H1 (cell line): ENCODE results near the gene LIX1L. TPM values are rescaled to one million over a fixed set of nuclear protein-coding genes. Genes with fewer than 3 reads are reported as not detected.

Source experiments
- CTCF ChIA-PET: fragments of 300-600 bp; sonication (Branson Sonifier 250); formaldehyde crosslinking; loops from one replicate; lab custom pipeline; 2021; ENCODE audit not compliant: partially characterized antibody; lab: Charles Lee
- POLR2A ChIA-PET: fragments of 300-600 bp; sonication (Branson Sonifier 250); formaldehyde crosslinking; loops from one replicate; lab custom pipeline; 2021; ENCODE audit warnings: inconsistent platforms; ENCODE audit not compliant: partially characterized antibody; lab: Charles Lee
- DNase-seq, 2 experiments: peaks; one replicate each; pipeline versions ENCODE4 v3.0.0 to v3.0.0-alpha.2; 2010 to 2022; ENCODE audit warnings: low spot score in 2 of 2, low read depth in 1 of 2, mixed read lengths in 1 of 2
- FAIRE-seq: peaks from 2 replicates; lab custom pipeline; 2011; peaks lifted over from hg19 to GRCh38; lab: Jason Lieb, UNC
- H2AFZ ChIP-seq: 2 replicates; pipeline ENCODE4 v1.8.1; 2012; ENCODE audit warnings: low read length, inconsistent platforms
- H2AK5ac ChIP-seq: 2 replicates; pipeline ENCODE4 v1.6.1; 2013; ENCODE audit warnings: low read depth, low read length
- H2BK120ac ChIP-seq: replicated peaks from 2 replicates; pipeline ENCODE3; 2013; ENCODE audit warnings: low read depth, low read length, inconsistent platforms
- H2BK12ac ChIP-seq: 2 replicates; pipeline ENCODE4 v1.6.1; 2013; ENCODE audit warnings: low read depth, low read length
- H2BK15ac ChIP-seq: 2 replicates; pipeline ENCODE4 v1.6.1; 2013; ENCODE audit warnings: low read length
- H2BK20ac ChIP-seq: 2 replicates; pipeline ENCODE4 v1.6.1; 2013; ENCODE audit warnings: low read length
- H2BK5ac ChIP-seq: 2 replicates; pipeline ENCODE4 v1.6.1; 2013; ENCODE audit warnings: low read depth, low read length
- H3K14ac ChIP-seq: 2 replicates; pipeline ENCODE4 v1.6.1; 2013; ENCODE audit warnings: inconsistent platforms; ENCODE audit not compliant: insufficient read length
- H3K18ac ChIP-seq: 2 replicates; pipeline ENCODE4 v1.6.1; 2013; ENCODE audit warnings: low read length; ENCODE audit errors: extremely low read depth
- H3K23ac ChIP-seq: 2 replicates; pipeline ENCODE4 v1.6.1; 2013; ENCODE audit warnings: inconsistent platforms; ENCODE audit not compliant: insufficient read length
- H3K23me2 ChIP-seq: 2 replicates; pipeline ENCODE4 v1.6.1; 2013; ENCODE audit warnings: low read depth, low read length
- H3K27ac ChIP-seq: 2 replicates; pipeline ENCODE4 v1.6.1; 2011; ENCODE audit warnings: low read depth, low read length, inconsistent platforms
- H3K27me3 ChIP-seq, 4 experiments: replicated peaks in 1 of 4; 1 replicate in 1 of 4; 2 replicates in 3 of 4; pipeline versions ENCODE4 v1.6.1 to v1.8.1; 2011 to 2013; ENCODE audit warnings: low read length in 3 of 4, mild to moderate bottlenecking in 3 of 4, inconsistent platforms in 2 of 4, mixed read lengths in 2 of 4, moderate library complexity in 1 of 4; ENCODE audit not compliant: control insufficient read depth in 3 of 4, insufficient read depth in 3 of 4; ENCODE audit errors: extremely low read depth in 1 of 4
- H3K36me3 ChIP-seq, 4 experiments: 2 replicates each; pipeline versions ENCODE4 v1.6.1 to v1.8.1; 2011 to 2013; ENCODE audit warnings: mild to moderate bottlenecking in 4 of 4, low read length in 3 of 4, moderate library complexity in 2 of 4, control low read depth in 1 of 4, inconsistent platforms in 1 of 4; ENCODE audit not compliant: insufficient read depth in 4 of 4, control insufficient read depth in 2 of 4
- H3K4ac ChIP-seq: replicated peaks from 2 replicates; pipeline ENCODE3; 2013; ENCODE audit warnings: low read length, low read depth, mixed read lengths, inconsistent platforms; ENCODE audit not compliant: insufficient read length
- H3K4me1 ChIP-seq, 4 experiments: replicated peaks in 1 of 4; 1 replicate in 1 of 4; 2 replicates in 3 of 4; pipeline versions ENCODE4 v1.6.1 to v1.8.1; 2011 to 2013; ENCODE audit warnings: low read length in 3 of 4, inconsistent platforms in 2 of 4, mixed read lengths in 1 of 4; ENCODE audit not compliant: insufficient read depth in 4 of 4, control insufficient read depth in 3 of 4
- H3K4me2 ChIP-seq, 2 experiments: 2 replicates each; pipeline versions ENCODE4 v1.6.1 to v1.8.1; 2011 to 2013; ENCODE audit warnings: low read depth in 2 of 2, low read length in 2 of 2, control low read depth in 1 of 2, inconsistent platforms in 1 of 2, mild to moderate bottlenecking in 1 of 2; ENCODE audit not compliant: insufficient read depth in 1 of 2
- H3K4me3 ChIP-seq, 4 experiments: fragments of 200-600, 300-600 bp in 1 of 4; sonication (generic), shearing (Covaris generic), sonication (Bioruptor Twin) in 1 of 4; 2 replicates each; pipeline versions ENCODE4 v1.5.1 to v1.8.1; 2011 to 2016; ENCODE audit warnings: low read length in 4 of 4, low read depth in 3 of 4, control low read depth in 2 of 4, inconsistent platforms in 2 of 4, mild to moderate bottlenecking in 2 of 4, mixed read lengths in 1 of 4, moderate library complexity in 1 of 4; ENCODE audit not compliant: insufficient read depth in 2 of 4; ENCODE audit errors: extremely low read depth in 1 of 4
- H3K56ac ChIP-seq: replicated peaks from 2 replicates; pipeline ENCODE3; 2013; ENCODE audit warnings: low read depth, mild to moderate bottlenecking, mixed read lengths, low read length, inconsistent platforms; ENCODE audit not compliant: insufficient read length
- H3K79me1 ChIP-seq: 2 replicates; pipeline ENCODE4 v1.6.1; 2013; ENCODE audit warnings: low read depth, low read length, control low read depth
- H3K79me2 ChIP-seq, 2 experiments: 2 replicates each; pipeline versions ENCODE4 v1.6.1 to v1.8.1; 2012 to 2013; ENCODE audit warnings: low read length in 2 of 2, mild to moderate bottlenecking in 2 of 2, inconsistent platforms in 1 of 2; ENCODE audit not compliant: insufficient read depth in 2 of 2, control insufficient read depth in 1 of 2
- H3K9ac ChIP-seq, 4 experiments: replicated peaks in 1 of 4; 1 replicate in 1 of 4; 2 replicates in 3 of 4; pipeline versions ENCODE4 v1.6.1 to v1.8.1; 2011 to 2013; ENCODE audit warnings: low read depth in 3 of 4, low read length in 3 of 4, control low read depth in 2 of 4, mild to moderate bottlenecking in 2 of 4, moderate library complexity in 2 of 4, inconsistent platforms in 1 of 4; ENCODE audit errors: extremely low read depth in 1 of 4
- H3K9me3 ChIP-seq, 2 experiments: 2 replicates each; pipeline versions ENCODE4 v1.6.1 to v1.8.1; 2012 to 2013; ENCODE audit warnings: mild to moderate bottlenecking in 2 of 2, moderate library complexity in 2 of 2, control low read depth in 1 of 2, inconsistent platforms in 1 of 2, low read depth in 1 of 2, low read length in 1 of 2, mixed read lengths in 1 of 2; ENCODE audit not compliant: insufficient read depth in 2 of 2
- H4K20me1 ChIP-seq, 2 experiments: replicated peaks in 1 of 2; 2 replicates each; pipeline versions ENCODE3 to v1.8.1; 2011 to 2013; ENCODE audit warnings: inconsistent platforms in 2 of 2, low read length in 2 of 2, mild to moderate bottlenecking in 1 of 2; ENCODE audit not compliant: insufficient read depth in 2 of 2, control insufficient read depth in 1 of 2
- H4K5ac ChIP-seq: 2 replicates; pipeline ENCODE4 v1.6.1; 2013; ENCODE audit warnings: low read length, low read depth, mixed read lengths, inconsistent platforms; ENCODE audit not compliant: insufficient read length
- H4K8ac ChIP-seq: 2 replicates; pipeline ENCODE4 v1.8.0; 2013; ENCODE audit warnings: mild to moderate bottlenecking, moderate library complexity, low read length, inconsistent platforms; ENCODE audit not compliant: insufficient read depth; ENCODE audit errors: extremely low read depth
- H4K91ac ChIP-seq: replicated peaks from 2 replicates; pipeline ENCODE3; 2013; ENCODE audit warnings: low read length, mixed read lengths, inconsistent platforms; ENCODE audit not compliant: insufficient read length
- CEBPB ChIP-seq: IDR thresholded peaks from 2 replicates; pipeline ENCODE4 v1.6.1; 2012; ENCODE audit warnings: low read depth, low read length
- EGR1 ChIP-seq: IDR thresholded peaks from 2 replicates; pipeline ENCODE4 v1.6.1; 2011; ENCODE audit warnings: low read depth, low read length, borderline replicate concordance
- GTF2F1 ChIP-seq: IDR thresholded peaks from 2 replicates; pipeline ENCODE4 v1.6.1; 2012; ENCODE audit warnings: low read depth, low read length, improper control_type of control experiment, borderline replicate concordance
- SAP30 ChIP-seq: fragments of 300-600 bp; sonication (generic); IDR thresholded peaks from 2 replicates; pipeline ENCODE4 v1.7.1; 2012; ENCODE audit warnings: low read length, moderate library complexity, mild to moderate bottlenecking, inconsistent platforms; ENCODE audit not compliant: insufficient read depth, insufficient replicate concordance
- TAF7 ChIP-seq: optimal IDR thresholded peaks from 2 replicates; pipeline ENCODE3; 2011; ENCODE audit warnings: low read depth, mild to moderate bottlenecking, inconsistent platforms, low read length, moderate library complexity, borderline replicate concordance
- TCF12 ChIP-seq: IDR thresholded peaks from 2 replicates; pipeline ENCODE4 v1.6.1; 2011; ENCODE audit warnings: low read depth, mild to moderate bottlenecking, low read length
- YY1 ChIP-seq: IDR thresholded peaks from 2 replicates; pipeline ENCODE4 v1.6.1; 2011; ENCODE audit warnings: low read depth, mild to moderate bottlenecking, low read length
- ZNF274 ChIP-seq: IDR thresholded peaks from 2 replicates; pipeline ENCODE4 v1.7.0; 2012; ENCODE audit warnings: low read length, borderline replicate concordance; ENCODE audit errors: extremely low read depth
- WGBS, 2 experiments: shearing (Covaris generic) in 1 of 2; methylation state at CpG; one replicate each; pipeline versions ENCODE4 v1.1.6 to v1.1.7; 2013 to 2015; ENCODE audit warnings: low lambda C conversion rate in 2 of 2, mixed read lengths in 2 of 2, inconsistent platforms in 1 of 2, low coverage in 1 of 2, missing lambda C conversion rate in 1 of 2; ENCODE audit not compliant: insufficient replicate concordance in 2 of 2, insufficient coverage in 1 of 2, insufficient read length in 1 of 2; ENCODE audit errors: extremely low coverage in 1 of 2, missing lambda C conversion rate in 1 of 2; 5-methylcytosine and 5-hydroxymethylcytosine counted together
- polyA plus RNA-seq, 7 experiments: library from polyadenylated mRNA; depleted of rRNA in 3 of 7; stranded (reverse) in 5 of 7; unstranded in 2 of 7; fragments of >200 nt in 5 of 7; fragments of 200-250 nt in 2 of 7; gene quantifications; 1 replicate in 5 of 7; 2 replicates in 1 of 7; 4 replicates in 1 of 7; pipeline versions ENCODE4 v1.2.1 to v1.2.3, GENCODE V29; 2011 to 2013; ENCODE audit warnings: missing spikeins in 2 of 7, mixed read lengths in 2 of 7
- total RNA-seq: library from RNA; stranded (reverse); fragmentation: NEBNext Ultra II Directional; extraction: Animal tissue kit (Norgen Biotek cat#: 25700); gene quantifications from 2 replicates; pipeline ENCODE4 v1.2.1, GENCODE V29; 2021
- TF ChIP-seq, protein P1 (sequence below): IDR thresholded peaks from 2 replicates; pipeline ENCODE4 v1.6.1; 2011; ENCODE audit warnings: low read length, improper control_type of control experiment

The LIX1L gene
- total and polyA plus RNA-seq, 2 of the 8 experiments (the other 6 are each of a cell fraction or from before 2014, with no cell fraction given) = 2.9 to 3.7 TPM

DNA sequence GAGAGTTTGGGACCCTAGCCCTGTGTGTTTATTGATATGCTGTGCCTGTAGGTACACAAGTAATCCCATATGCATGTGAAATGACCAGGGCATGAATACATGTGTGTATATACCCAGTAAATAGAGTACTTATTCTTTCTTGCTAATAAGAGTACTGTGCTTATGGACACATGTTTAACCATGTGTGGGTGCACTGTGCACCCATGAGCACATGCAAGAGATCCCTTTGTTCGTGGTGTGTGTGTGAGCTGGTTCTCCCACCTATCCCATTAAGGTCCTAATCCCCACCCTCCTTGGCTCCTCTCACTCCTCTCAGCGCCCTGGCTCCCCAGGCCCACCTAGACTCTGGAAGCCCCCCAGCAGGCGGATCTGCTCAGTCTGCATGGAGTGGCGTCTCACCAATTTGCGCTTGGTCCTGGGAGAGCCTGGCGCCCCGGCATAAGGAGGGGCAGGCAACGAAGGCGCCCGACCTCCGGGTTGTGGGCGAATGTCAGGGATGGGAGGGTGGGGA is 2.2 kb upstream of the LIX1L start:
- Histone ChIP-seq H4K8ac (no peak overlapping the region), H3K14ac (no peak overlapping the region), H3K9me3 (no peaks in the 10 kb centered on the region), H2AK5ac (no peak overlapping the region), H2BK5ac (no peak overlapping the region), H2AFZ (peak overlapping the region; percentile 28; the same call in 1 of the 2 replicates), H2BK12ac (0 out of 2 replicates have a peak overlapping the region, but pooled peaks have one; percentile 28), H2BK20ac (no peak overlapping the region), H3K56ac (no peak overlapping the region), H3K27ac (no peak overlapping the region), H3K27me3 (peaks cover 25 to 80% (median 67%) of the 10 kb centered on the region in 4 experiments), H3K4me1 (peaks cover 0 to 20% (median 11%) of the 10 kb centered on the region in 4 experiments; a peak in 6 of 7 replicates), H3K4me2 (peak overlapping the region; percentile 93 to 98), H4K91ac (no peak overlapping the region), H3K18ac (no peak overlapping the region; the same call in 1 of the 2 replicates), H4K5ac (no peak overlapping the region), H3K23me2 (peaks cover 25% of the 10 kb centered on the region), H3K36me3 (no peaks in the 10 kb centered on the region), H2BK15ac (peak overlapping the region; percentile 3; the same call in 1 of the 2 replicates), H3K4me3 (peak overlapping the region; percentile 56 to 85 (median 82)), H3K9ac (no peak overlapping the region), H3K79me1 (no peaks in the 10 kb centered on the region), H3K4ac (no peak overlapping the region), H3K23ac (no peak overlapping the region), H4K20me1 (peaks cover 0 to 2% of the 10 kb centered on the region in 2 experiments), H3K79me2 (no peaks in the 10 kb centered on the region), H2BK120ac (no peak overlapping the region)
- POLR2A ChIA-PET = interaction anchor here (1.1 to 5.3 kb wide), 2 partner anchors 33 to 75 kb away, joined by 4 to 31 read pairs; partner anchors contain the start of gene RBM8A
- DNase-seq (no peak), FAIRE-seq (no peak)
- CTCF ChIA-PET = interaction anchor here (1.1 kb wide), 1 partner anchor 50 kb away, joined by 3 read pairs; the partner anchor contains the start of gene ITGA10
- 11% methylated on average over 12 of the region's 12 CpGs; no CpG with 5 or more reads in 1 of the 2 experiments for WGBS, 2 experiments
- TF ChIP-seq, protein P1, sequence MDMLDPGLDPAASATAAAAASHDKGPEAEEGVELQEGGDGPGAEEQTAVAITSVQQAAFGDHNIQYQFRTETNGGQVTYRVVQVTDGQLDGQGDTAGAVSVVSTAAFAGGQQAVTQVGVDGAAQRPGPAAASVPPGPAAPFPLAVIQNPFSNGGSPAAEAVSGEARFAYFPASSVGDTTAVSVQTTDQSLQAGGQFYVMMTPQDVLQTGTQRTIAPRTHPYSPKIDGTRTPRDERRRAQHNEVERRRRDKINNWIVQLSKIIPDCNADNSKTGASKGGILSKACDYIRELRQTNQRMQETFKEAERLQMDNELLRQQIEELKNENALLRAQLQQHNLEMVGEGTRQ = no peak
- TF ChIP-seq YY1 (no peak), ZNF274 (no peak), GTF2F1 (no peak), TCF12 (no peak), EGR1 (no peak), SAP30 (no peak), TAF7 (no peak), CEBPB (no peak)
